Ishikawa (cell line): ENCODE data around the gene FAM13B.

Experiments used
- EGR1 ChIP-seq: IDR thresholded peaks from 2 replicates; pipeline ENCODE4 v1.6.1; 2012
- EP300 ChIP-seq: IDR thresholded peaks from 2 replicates; pipeline ENCODE4 v1.6.1; 2012; ENCODE audit warnings: borderline replicate concordance
- RAD21 ChIP-seq: IDR thresholded peaks from 2 replicates; pipeline ENCODE4 v1.6.1; 2012; ENCODE audit warnings: low read depth

DNA sequence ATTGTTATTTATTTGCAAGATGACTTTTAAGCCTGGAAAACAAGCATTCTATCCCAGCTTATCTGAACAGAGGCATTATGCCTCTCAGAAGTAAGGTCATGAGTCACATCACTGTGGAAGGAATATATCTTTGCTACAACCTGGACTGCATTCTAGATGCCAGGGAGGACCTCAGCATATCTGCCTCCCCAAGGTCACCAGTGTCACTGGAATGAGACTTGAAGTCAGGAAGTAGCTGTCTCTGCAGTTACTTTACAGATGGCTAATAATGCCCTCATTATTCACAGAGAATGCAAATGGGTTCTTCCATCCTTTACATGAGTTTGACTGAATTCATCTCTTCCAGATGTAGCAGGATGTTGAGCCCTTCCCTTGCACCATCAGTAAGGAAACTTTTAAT, 4.4 kb upstream of the FAM13B start:
- no peak for TF ChIP-seq EGR1
- no peak for TF ChIP-seq EP300
- TF ChIP-seq RAD21: no peak
